Breast epithelium (tissue), 4 donors: ENCODE data around the gene CREBZF. TPM values are rescaled to one million over a fixed set of nuclear protein-coding genes. Genes with fewer than 3 reads are reported as not detected.
"Not testable (repeated sequence)": the region's sequence is repeated elsewhere in the genome, so short reads cannot be mapped to it uniquely, and the experiment has no call there.

Experiments
- DNase-seq, 2 donors: peaks; one replicate each; pipeline ENCODE4 v3.0.0-alpha.2; 2019; ENCODE audit warnings: low spot score in 2 of 2
- H3K27ac ChIP-seq, 2 donors: fragments of 200-600 bp; sonication (generic) in 1 of 2; one replicate each; pipeline ENCODE4 v1.5.1; 2016 to 2019; ENCODE audit warnings: mild to moderate bottlenecking in 1 of 2
- H3K27me3 ChIP-seq, 2 donors: fragments of 200-600 bp; sonication (generic) in 1 of 2; one replicate each; pipeline versions ENCODE4 v1.5.1 to v1.6.0; 2017 to 2019; ENCODE audit warnings: control low read depth in 1 of 2, mild to moderate bottlenecking in 1 of 2
- H3K36me3 ChIP-seq: fragments of 200-600 bp; one replicate; pipeline ENCODE4 v1.5.1; 2019
- H3K4me1 ChIP-seq, 2 donors: fragments of 200-600 bp; sonication (generic); one replicate each; pipeline ENCODE4 v1.5.1; 2016 to 2019; ENCODE audit warnings: control low read depth in 1 of 2
- H3K4me3 ChIP-seq, 3 donors: fragments of 200-600 bp; sonication (generic); 1 replicate in 2 of 3; 2 replicates in 1 of 3; pipeline ENCODE4 v1.5.1; 2016 to 2019; ENCODE audit warnings: mild to moderate bottlenecking in 3 of 3, moderate library complexity in 2 of 3
- H3K9me3 ChIP-seq, 2 donors: fragments of 200-600 bp; sonication (generic) in 1 of 2; one replicate each; pipeline ENCODE4 v1.5.1; 2016 to 2019; ENCODE audit warnings: control low read depth in 1 of 2
- CTCF ChIP-seq, 3 donors: fragments of 450-650 bp; IDR thresholded peaks; one replicate each; pipeline ENCODE4 v1.5.1; 2016 to 2017; ENCODE audit warnings: antibody characterized with exemption in 3 of 3, mild to moderate bottlenecking in 3 of 3, moderate library complexity in 3 of 3
- POLR2A ChIP-seq: fragments of 450-650 bp; IDR thresholded peaks from one replicate; pipeline ENCODE4 v1.6.1; 2016; ENCODE audit warnings: antibody characterized with exemption, mild to moderate bottlenecking, moderate library complexity
- POLR2AphosphoS5 ChIP-seq, 3 donors: sonication (generic); formaldehyde crosslinking; IDR thresholded peaks; one replicate each; pipeline ENCODE4 v1.6.1; 2017; ENCODE audit warnings: antibody characterized with exemption in 3 of 3
- intact Hi-C: fragments of 100-400 bp; cut with DNase I; formaldehyde crosslinking; loops from one replicate; pipeline ENCODE4 v1.15.1; 2023; ENCODE audit warnings: low total_unique reads
- total RNA-seq, 3 donors: library from RNA; depleted of rRNA; stranded (reverse); fragments of >200 nt; gene quantifications; one replicate each; pipeline ENCODE4 v1.1.0, GENCODE V29; 2016

Gene CREBZF
- total RNA-seq, 3 donors from 2014 or later = 49.6 to 120 (median 107) TPM

GRCh38 chr11:85672105-85672902 lies 7.4 kb upstream of the CREBZF start:
- DNase-seq = no peak
- H3K4me1 ChIP-seq = no peaks in the 10 kb centered on the region
- H3K27ac ChIP-seq = no peak overlapping the region
- H3K9me3 ChIP-seq = peaks cover 0 to 4% of the 10 kb centered on the region in 2 donors
- H3K27me3 ChIP-seq = no peaks in the 10 kb centered on the region
- intact Hi-C loops = no loop called here
- no peak for TF ChIP-seq CTCF (IDR thresholded peaks at IDR 0.05)
- TF ChIP-seq POLR2A = no peak
- TF ChIP-seq POLR2AphosphoS5 (IDR thresholded peaks at IDR 0.05) = no peak
- H3K4me3 ChIP-seq = no peak overlapping the region
- H3K36me3 ChIP-seq = no peaks in the 10 kb centered on the region

GRCh38 chr11:85670949-85671663 lies 6.2 kb upstream of the CREBZF start:
- H3K9me3 ChIP-seq, H3K27me3 ChIP-seq, DNase-seq, H3K4me3 ChIP-seq, H3K36me3 ChIP-seq, H3K27ac ChIP-seq, intact Hi-C loops, H3K4me1 ChIP-seq: not testable (repeated sequence)

GRCh38 chr11:85668157-85668556 lies 3.2 kb upstream of the CREBZF start:
- Histone ChIP-seq H3K27ac (no peak overlapping the region), H3K9me3 (no peaks in the 10 kb centered on the region), H3K27me3 (no peaks in the 10 kb centered on the region), H3K36me3 (no peaks in the 10 kb centered on the region), H3K4me3 (no peak overlapping the region), H3K4me1 (no peaks in the 10 kb centered on the region)
- no peak for TF ChIP-seq POLR2A
- TF ChIP-seq POLR2AphosphoS5 (IDR thresholded peaks at IDR 0.05) = no peak
- no peak for TF ChIP-seq CTCF (IDR thresholded peaks at IDR 0.05)
- intact Hi-C loops = no loop called here
- no peak for DNase-seq

- no peak overlapping the region for H3K27ac ChIP-seq
- intact Hi-C loops = no loop called here
- no peak for DNase-seq
- H3K36me3 ChIP-seq = no peaks in the 10 kb centered on the region
- no peaks in the 10 kb centered on the region for H3K27me3 ChIP-seq
- H3K4me1 ChIP-seq = peaks cover 0 to 5% of the 10 kb centered on the region in 2 donors
- TF ChIP-seq POLR2AphosphoS5 (IDR thresholded peaks at IDR 0.05) (no peak), POLR2A (no peak), CTCF (IDR thresholded peaks at IDR 0.05) (no peak)
- no peak overlapping the region for H3K4me3 ChIP-seq
- H3K9me3 ChIP-seq = no peaks in the 10 kb centered on the region
These were observed 1.8 kb upstream of the CREBZF start for GRCh38 chr11:85666687-85667086.

- no peaks in the 10 kb centered on the region for H3K9me3 ChIP-seq
- no peak for TF ChIP-seq POLR2AphosphoS5 (IDR thresholded peaks at IDR 0.05)
- TF ChIP-seq POLR2A = no peak
- TF ChIP-seq CTCF (IDR thresholded peaks at IDR 0.05) = no peak
- H3K27ac ChIP-seq = peak overlapping the region in 1 of 2 donors; percentile 99
- DNase-seq = no peak
- peaks cover 0 to 5% of the 10 kb centered on the region in 2 donors for H3K4me1 ChIP-seq
- H3K36me3 ChIP-seq = no peaks in the 10 kb centered on the region
- H3K27me3 ChIP-seq = no peaks in the 10 kb centered on the region
- H3K4me3 ChIP-seq = peak overlapping the region in 1 of 3 donors; percentile 98
- intact Hi-C loops = no loop called here
These were observed 804 bp upstream of the CREBZF start for GRCh38 chr11:85665733-85666132.
